ENCODE measurements around the gene ATP5PF.
A peak's percentile ranks its signal among the peaks of the same experiment; 100 is the strongest.
"Not testable (repeated sequence)": the region's sequence is repeated elsewhere in the genome, so short reads cannot be mapped to it uniquely, and the experiment has no call there.

The ATP5PF gene

GRCh38 chr21:25722631-25723030, 12.1 kb downstream of the ATP5PF start:
- no peak for DNase-seq (ENCODE audit: low spot score)

- no peak for DNase-seq (ENCODE audit: low spot score)
These were observed 12.7 kb downstream of the ATP5PF start for GRCh38 chr21:25721987-25722386.

GRCh38 chr21:25717491-25718147, 17.1 kb downstream of the ATP5PF start:
- no peak for DNase-seq (ENCODE audit: low spot score)

GRCh38 chr21:25714066-25714465, 20.6 kb downstream of the ATP5PF start:
- not testable (repeated sequence) for DNase-seq (ENCODE audit: low spot score)

GRCh38 chr21:25710550-25710949, 24.2 kb downstream of the ATP5PF start:
- no peak for DNase-seq (ENCODE audit: low spot score)

GRCh38 chr21:25709684-25710265, 24.9 kb downstream of the ATP5PF start:
- no peak for DNase-seq (ENCODE audit: low spot score)

- peak; percentile 40 for DNase-seq (ENCODE audit: low spot score)
These were observed 26.1 kb downstream of the ATP5PF start for GRCh38 chr21:25708467-25709065.

- DNase-seq (ENCODE audit: low spot score): no peak
These were observed 33.2 kb downstream of the ATP5PF start for GRCh38 chr21:25701529-25701928.

GRCh38 chr21:25700741-25701140, 34.0 kb downstream of the ATP5PF start:
- DNase-seq (ENCODE audit: low spot score): no peak

- not testable (repeated sequence) for DNase-seq (ENCODE audit: low spot score)
These were observed 39.2 kb downstream of the ATP5PF start for GRCh38 chr21:25695461-25695860.

GRCh38 chr21:25691976-25692375, 42.7 kb downstream of the ATP5PF start:
- no peak for DNase-seq (ENCODE audit: low spot score)

GRCh38 chr21:25689226-25689625, 45.5 kb downstream of the ATP5PF start:
- no peak for DNase-seq (ENCODE audit: low spot score)

- no peak for DNase-seq (ENCODE audit: low spot score)
These were observed 46.2 kb downstream of the ATP5PF start for GRCh38 chr21:25688275-25689155.

GRCh38 chr21:25687787-25688186, 46.9 kb downstream of the ATP5PF start:
- no peak for DNase-seq (ENCODE audit: low spot score)

- DNase-seq (ENCODE audit: low spot score): no peak
These were observed 52.3 kb downstream of the ATP5PF start for GRCh38 chr21:25682382-25682781.

GRCh38 chr21:25676451-25676850, 58.3 kb downstream of the ATP5PF start:
- no peak for DNase-seq (ENCODE audit: low spot score)
